NOMO-1 treated with DMSO at 0.1 percent for 48 hours (cell line): ENCODE data around the gene TUBB1.
A peak's percentile ranks its signal among the peaks of the same experiment; 100 is the strongest.

Experiments used
- DNase-seq: peaks from one replicate; lab custom pipeline; 2025; ENCODE audit not compliant: unreplicated experiment; lab: John Stamatoyannopoulos, UW

Gene TUBB1

DNA sequence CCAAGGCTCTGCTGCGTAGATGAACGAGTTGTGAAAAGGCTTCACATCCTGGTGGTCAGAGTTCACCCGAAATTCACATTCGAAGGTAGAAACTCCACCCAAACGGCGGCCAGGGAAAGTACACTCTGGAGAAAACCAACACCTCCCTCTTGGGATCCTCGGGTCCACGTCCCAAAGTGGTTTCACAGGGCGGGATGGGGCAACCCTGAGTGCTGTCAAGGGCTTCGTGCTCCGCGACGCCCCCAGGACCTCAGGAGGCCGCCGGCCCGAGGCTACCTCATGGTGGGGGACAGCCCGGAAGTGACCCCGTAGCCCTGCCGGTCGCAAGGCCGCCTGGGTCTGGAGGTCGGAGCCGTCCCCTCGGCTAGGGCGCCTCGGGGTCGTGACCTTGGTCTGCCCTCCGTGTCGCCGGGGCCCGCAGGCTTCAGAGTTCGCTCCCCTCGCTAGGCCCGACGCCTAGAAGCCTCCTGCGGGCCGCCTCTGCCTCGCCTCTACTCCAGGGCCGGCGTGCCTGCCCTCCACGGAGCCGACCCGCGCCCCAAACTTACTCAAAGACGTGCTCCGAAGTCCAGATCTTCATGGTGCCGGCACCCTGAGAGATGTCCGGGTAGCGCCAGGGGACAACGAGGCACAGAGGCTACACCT lies 23.0 kb downstream of the TUBB1 start, which contains the start of gene PRELID3B:
Gene PRELID3B, minus strand, starts transcription at position 636 of the 645 bp plus-strand sequence. Its CDS starts 56 bp downstream, at position 580.
- peak; percentile 49 for DNase-seq

DNA sequence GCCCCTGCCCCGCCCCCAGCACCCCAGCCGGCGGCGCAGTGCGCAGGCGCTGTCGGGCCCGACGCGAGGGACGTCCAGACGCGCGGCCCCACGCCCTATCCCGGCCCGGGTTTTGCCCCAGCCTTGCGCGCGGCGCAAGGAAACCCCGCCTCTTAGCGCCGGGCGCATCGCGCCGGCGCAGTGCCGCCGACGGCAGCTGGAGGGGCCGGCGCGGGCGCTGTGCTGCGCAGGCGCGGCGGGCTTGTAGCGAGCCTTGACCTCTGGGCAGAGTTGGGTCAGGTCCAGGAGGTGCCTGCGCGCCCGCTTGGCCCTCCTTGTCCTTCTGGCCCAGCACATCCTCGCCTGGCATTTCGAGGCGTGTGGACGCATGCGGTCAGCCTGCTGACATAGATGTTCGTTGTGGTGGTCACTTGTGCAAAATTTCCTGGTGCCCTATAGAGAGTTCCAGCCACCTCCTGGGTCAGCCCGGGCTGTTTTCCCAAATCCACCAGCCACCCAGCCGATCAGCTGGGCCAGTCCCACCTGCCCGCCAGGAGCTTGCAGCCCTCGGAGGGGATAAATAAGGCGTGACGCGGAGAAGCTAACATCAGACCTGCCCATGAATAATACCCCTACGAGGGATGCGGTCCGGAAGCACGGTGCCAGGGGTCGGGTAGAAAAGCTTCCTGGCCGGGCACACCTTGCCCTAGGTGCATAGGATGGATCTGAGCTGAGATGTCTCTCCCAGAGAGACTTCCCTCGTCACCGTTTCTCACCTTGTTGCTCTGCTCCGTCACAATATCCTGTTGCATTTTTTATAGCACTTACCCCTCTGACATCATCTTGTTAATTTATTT lies 23.8 kb downstream of the TUBB1 start:
- peak; percentile 87 for DNase-seq

DNA sequence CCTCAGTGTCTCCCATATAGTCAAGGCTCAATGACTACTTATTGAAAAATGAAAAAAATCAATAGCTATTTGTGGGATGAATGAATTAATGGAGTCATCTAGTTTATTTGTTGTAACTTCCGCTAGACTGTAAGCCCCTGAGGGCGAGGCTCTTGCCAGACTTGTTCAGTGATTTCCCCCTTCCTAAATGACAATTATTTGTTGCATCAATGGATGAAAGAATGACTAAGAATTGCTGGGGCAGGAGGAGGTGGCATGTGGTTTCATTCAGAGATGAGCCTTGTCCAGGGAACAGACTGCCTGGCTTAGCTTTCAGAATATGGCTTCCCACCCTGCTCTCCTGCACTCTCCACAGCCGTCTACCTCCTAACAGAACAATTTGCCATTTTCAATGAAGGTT lies 24.5 kb downstream of the TUBB1 start:
- DNase-seq = peak; percentile 55

DNA sequence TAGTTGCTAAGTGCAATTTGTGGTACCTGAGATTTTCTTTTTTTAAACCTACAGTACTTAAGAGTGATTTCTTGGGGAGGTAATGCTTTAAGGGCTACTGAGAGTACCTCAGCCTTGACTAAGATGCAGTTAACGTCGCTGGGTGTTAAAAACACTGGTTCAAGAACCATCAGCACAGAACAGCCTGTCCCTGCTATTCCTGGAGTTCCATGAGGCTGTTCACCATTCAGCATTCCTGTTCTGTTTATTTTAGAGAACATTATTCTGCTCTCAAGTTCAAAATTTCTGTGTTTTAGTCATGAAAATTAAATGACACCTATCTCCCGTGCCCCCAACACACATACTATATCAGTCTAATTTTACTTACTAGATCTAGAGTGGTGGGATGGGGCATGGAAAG lies 25.1 kb downstream of the TUBB1 start:
- DNase-seq = no peak

DNA sequence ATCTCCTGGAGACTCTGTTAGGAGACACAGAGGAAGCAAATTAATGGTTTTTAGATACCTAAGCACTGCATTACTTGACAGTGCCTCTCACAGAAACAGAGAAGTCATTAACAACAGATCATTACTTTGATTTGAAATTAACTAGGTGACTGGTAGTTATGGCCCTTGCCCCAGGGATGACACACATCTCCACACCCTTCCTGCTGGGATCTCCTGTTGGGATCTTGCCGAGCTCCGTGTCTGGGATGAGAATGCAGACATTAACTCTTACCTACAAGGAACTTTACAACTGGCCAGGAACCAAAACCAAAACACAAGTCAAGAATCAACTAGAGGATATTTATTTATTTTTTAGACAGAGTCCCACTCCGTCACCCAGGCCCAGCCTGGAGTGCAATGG lies 25.6 kb downstream of the TUBB1 start:
- no peak for DNase-seq

DNA sequence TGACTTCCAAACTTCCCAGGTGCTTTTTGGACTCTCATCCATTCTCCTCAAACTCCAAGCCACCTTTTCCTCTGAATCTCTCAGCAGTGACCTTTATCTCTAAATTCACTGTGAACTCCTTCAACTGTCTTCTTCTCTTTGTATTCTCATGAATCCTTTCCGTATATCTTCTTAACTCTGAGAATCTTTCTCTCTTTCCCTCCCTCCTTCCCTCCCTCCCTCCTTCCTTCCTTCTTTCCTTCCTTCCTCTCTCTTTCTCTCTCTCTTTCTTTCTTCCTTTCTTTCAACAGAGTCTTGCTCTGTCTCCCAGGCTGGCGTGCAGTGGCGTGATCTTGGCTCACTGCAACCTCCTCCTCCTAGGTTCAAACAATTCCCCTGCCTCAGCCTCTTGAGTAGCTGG lies 27.6 kb downstream of the TUBB1 start:
- DNase-seq = no peak

DNA sequence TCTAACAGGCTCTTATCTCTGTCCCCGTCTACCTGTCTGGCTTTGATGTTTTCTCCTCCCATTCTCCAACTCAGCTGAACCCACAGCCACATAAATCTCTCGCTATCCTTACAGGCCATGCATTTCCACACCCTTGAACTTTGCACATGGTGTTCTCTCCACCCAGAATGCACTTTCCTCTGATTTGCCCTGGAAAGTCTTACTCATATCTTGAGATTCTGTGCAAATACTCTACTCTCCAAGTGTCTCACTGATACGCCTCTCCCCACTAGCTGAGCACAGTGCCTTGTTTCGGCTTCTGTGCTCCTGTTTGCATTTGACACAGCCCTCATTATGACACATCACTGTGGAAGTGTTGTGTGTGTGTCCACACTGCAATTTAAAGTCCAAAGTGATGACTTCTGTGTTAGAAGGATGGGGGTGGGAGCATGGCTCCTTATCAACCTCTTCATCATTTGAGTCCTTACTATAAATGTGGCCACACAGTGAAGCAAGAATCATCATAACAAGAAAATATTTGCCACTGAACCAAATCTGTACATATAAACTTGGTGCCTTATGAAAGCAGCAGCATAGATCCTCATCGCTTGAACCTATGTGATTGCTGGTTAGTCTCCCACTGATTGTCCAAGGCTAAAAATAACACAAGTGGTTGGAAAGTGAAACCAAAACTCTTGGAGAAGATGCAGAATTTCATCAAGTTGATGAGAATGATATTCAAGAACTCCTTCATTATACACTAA lies 28.9 kb downstream of the TUBB1 start:
- DNase-seq = no peak

DNA sequence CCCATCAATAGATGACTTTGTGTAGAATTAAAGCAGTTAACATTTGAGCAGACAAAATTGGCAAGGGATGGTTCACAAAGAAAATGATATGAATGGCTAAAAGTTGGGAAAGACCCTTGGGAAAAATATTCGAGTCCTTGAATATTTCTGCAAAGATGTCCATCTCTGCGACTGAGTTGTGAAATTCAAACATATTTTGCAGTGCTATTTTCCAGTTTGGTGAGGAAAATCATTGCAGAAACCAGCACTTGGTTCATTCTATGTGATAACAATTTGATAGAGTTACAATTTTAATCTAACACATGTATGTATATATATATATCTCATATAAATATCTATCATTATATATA lies 29.4 kb downstream of the TUBB1 start:
- no peak for DNase-seq

DNA sequence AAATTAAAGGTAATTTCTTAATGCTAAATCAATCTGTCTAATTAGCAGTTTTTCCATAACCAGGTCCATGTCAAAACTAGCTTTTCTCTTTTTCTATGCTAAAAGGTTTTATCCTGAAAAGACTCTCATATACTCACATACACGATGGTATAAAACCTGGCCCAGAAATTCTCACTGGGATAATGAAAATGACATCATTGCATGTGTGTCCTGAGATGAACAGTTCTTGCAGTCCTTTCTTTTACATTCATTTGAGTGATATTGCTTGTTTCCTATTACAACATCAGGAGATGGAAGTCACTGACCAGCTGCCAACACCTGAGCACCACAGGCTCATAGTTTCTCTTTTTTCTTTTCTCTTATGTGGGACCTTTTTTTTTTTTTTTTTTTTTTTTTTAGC lies 31.2 kb downstream of the TUBB1 start:
- DNase-seq = no peak

DNA sequence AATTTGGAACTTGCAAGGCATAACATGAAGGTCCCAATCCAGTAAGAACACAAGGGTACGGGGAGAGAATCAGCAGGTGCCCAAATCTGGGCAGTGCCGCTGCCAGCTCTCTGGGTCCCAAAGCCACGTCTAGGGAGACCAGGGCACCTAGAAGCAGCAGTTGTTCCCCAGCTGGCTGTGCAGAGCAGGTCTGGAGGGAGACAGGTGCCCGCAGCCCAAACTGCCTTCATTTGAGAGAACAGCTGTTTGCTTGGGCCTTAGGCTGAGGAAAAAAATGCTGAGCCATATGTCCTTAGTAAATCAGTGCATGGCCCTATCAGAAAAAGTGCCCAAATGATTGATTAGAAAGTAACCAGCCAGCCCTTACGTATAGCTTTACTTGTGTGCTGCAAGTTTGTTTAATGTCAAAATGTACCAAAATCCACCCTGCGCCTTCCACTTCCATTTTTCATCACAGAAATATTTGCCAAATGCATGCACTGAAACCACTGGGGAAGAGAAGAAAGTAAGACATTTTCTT lies 32.5 kb downstream of the TUBB1 start:
- no peak for DNase-seq

DNA sequence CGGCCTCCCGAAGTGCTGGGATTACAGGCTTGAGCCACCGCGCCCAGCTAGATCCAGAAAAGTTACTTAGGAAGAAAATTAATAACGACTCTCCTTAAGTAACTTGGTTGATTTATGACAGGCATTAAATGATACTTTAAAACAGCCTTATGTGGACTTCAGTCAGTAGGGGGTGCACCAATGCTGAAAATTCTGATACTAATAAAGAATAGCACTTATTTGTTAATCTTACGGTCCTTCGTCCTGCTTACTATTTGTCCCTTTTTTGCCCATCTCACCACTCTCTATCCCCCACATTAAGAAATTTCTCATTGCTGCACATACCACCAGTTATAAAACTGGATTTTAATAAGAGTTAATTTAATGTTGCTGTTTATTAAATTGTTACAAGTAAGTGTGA lies 36.1 kb downstream of the TUBB1 start:
- peak; percentile 29 for DNase-seq

DNA sequence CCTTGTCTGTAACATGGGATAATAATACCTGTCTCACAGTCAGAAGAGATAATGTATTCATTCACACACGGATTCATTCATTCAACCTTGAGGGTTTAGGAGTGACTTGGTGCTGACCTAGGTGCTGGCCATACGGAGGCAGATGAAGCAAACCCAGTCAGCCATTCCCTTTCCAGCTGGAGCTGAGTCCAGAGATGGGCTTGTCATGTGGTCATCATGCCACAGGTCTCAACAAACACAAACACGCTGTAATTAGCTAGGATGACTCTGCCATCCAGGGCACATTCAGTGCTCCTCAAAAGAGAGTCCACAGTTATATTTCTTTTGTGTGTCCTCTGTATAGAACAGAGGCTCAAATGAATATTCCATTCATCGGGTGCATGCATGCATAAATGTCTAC lies 42.9 kb downstream of the TUBB1 start:
- DNase-seq = no peak

DNA sequence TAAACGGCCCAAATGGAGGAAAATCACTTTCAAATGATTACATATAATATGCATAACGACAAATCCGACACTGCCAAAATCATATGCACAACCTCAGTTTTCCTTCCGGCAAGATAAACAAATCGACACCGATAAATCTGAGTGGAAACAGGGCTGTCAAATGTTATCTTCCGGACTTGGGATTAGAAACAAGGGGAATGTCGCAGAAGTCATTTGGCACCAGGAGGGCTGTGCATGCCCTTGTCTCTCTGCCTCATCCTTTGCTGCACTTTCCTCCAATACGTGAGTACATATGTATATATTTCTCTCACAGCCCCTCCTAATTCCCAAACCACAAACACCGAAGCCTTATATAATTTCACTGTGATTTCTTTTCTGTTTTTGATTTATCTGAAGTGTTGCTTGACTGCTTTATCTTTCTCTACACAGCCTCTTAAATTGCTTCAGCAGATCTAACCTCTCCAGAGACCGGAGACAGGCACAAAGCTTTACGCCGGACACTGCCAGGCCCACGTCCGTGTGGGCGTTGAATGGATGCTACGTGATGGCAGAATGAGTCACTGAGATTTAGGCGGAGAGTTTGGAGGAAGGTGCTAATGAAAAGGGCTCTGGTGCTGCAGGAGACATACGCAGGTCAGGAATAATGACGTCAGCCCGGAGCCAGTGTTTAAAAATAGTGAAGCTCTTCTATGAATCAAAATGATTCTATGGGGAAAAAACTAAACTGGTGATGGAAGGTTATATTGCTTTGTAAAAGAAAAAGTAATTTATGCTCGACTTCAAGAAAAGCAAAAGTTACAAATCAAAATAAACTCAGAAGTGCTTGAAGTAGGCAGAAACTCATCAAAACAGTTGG lies 44.4 kb downstream of the TUBB1 start:
- DNase-seq = no peak

DNA sequence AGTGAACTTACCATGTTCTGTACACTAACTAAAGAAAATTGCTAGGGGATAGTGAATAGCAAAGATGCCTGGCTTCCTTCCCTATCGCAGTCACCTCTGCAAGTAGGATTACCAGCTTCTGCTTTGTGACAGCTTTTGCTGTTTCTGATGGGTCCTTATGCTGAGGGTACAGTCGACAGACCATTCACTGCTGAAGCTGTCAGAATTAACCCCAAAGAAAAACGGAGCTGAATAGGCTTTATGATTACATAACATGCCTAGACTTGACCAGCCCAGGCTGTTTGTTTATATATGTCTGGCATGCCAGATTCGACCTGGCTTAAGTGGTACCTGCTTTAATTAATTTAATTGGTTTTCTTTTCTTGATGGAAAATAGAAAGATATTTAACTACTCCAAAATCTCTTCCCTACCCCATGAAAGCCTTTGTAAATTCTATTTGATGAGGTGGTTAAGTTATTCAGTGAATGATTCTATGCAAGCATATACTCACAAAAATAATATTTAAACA lies 45.0 kb downstream of the TUBB1 start:
- no peak for DNase-seq

DNA sequence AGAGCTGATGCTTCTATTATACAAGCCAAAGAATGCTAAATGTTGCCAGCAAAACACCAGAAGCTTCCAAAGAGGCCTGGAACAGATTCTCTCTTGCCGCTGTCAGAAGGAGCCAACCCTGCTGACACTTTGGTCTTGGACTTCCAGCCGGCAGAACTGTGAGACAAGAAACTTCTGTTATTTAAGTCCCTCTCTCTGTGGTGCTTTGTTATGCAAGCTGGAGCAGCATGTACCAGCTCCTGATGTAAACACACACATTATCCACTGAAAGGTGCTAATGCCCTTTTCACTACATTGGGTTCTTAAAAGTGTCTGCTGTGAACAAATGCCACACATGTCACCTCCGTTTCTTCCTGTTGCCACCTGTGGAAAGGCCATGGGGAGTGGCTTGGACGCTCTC lies 49.3 kb downstream of the TUBB1 start:
- DNase-seq = no peak

DNA sequence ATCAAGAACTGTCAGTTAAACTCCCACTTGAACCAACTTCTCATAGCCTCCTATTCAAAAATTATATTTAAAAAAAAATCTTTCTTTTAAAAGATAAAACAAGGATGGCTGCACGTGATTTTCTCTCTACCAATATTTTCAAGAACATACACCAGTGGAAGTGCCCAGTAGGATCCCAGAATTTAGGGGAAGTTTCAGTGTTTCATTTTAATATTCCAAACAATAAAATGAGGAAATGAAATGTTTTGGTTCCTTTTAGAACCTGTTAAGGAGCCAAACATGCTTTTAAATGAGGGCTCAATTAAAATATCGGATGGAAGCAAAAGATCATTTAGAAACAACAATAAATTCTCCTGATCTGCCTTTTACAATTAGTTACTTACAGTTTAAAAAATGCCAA lies 49.8 kb downstream of the TUBB1 start:
- DNase-seq = no peak

DNA sequence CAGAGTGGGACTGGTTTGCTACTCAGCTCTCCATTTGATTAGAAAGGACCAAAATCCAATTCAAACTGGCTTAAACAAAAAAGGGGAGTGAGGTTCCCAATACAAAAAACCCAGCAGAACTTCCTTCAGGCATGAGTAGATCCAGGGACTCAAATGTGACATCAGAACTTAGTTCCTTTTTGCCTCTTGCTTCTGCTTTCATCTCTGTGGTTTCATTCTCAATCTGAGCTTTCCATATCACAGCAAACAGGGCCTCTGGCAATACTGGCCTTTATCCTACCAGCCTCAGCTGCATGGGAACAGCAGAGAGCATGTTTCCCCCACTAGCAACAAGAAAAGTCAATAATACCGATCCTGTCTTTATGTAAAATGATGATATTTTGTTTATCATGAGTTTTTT lies 52.0 kb downstream of the TUBB1 start:
- peak; percentile 32 for DNase-seq

DNA sequence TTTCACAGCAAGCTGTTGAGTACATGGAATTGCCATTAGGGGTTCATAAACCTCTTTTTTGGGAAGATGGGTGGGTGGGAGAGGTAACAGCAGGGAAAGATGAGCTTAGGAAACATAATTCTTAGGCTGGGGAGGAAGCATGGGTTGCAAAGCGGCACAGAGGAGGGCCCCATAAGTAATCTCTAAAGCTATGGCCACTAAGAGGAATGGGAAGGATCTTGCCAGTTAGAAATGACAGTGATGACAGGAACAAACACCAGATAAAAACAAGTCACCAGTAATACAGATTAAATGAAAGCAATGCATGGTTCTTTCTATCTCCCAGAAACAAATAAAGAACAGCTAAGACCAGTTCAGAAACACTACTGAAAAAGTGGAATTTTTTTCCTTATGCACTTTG lies 54.4 kb downstream of the TUBB1 start:
- DNase-seq = no peak

DNA sequence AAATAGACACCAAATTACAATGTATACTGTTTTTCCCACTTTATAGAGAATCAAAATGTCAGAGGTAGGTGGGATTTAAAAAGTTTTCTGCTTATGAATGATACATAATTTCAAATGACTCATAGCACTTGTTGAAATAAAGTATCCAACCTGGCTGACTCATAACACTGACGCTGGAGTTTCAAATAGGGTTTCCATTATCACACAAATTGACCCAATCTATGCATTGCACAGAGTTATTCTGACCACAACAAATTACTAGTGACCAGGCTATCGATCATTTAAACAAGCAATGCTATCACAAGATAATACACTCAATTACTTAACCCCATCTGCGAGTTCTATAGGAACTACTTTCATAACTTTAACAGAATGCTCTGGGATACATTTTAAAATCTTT lies 55.2 kb downstream of the TUBB1 start:
- DNase-seq = no peak

DNA sequence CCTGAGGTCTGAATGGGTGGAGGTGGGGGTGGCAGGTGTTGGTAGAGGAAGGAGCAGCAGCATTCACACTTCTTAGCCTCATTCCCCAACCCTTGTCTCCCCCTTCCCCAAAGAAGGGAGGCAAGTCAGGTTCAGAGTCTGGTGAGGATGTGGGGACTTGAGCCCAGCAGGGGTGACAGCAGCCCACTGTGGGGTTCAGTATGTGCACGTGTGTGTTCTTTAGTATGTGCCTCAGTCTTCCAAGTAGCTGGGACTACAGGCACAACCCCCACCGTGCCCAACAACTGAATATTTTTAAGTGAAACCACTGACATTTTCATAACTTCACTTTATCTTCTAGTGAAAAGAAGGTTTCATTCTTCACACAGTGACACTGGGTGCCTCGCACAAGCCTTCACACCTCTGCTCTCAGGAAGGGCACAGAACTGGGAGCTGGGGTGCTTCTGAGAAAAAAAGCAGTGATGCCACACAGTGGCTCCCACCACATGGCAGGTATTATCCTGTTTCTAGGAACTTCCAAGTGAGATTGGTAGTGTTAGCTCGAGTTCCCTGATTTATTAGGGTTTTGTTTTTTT lies 56.8 kb downstream of the TUBB1 start:
- no peak for DNase-seq
